GM19395 (cell line): ENCODE measurements around the gene NGEF.

Experiments
- ATAC-seq: cut with Tn5 transposase; IDR thresholded peaks from one replicate; pipeline ENCODE4 v1.9.1; 2021; ENCODE audit warnings: mild to moderate bottlenecking, moderate library complexity; ENCODE audit not compliant: unreplicated experiment

Gene NGEF

DNA sequence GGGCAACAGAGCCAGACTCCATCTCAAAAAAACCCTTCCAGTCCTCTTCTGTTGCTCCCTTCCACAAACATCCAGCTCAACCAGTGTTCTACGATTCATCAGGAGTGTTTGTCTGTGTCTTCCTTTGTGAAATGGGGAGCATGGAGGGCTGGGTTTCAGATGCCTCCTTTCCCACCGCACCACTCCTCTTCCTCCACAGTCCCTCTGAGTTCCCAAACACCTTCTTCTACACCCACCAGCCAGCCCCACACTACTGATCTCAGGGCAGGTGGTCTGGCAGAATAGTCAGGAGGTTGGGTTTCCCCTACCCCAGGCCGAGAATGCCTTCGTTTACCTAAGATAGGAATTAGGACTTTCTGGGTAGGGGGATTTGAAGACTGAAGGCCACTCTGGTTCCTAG is 36.9 kb downstream of the NGEF start:
- ATAC-seq = no peak

- ATAC-seq = no peak
Measured at GRCh38 chr2:232974396-232974795, 38.7 kb downstream of the NGEF start.

DNA sequence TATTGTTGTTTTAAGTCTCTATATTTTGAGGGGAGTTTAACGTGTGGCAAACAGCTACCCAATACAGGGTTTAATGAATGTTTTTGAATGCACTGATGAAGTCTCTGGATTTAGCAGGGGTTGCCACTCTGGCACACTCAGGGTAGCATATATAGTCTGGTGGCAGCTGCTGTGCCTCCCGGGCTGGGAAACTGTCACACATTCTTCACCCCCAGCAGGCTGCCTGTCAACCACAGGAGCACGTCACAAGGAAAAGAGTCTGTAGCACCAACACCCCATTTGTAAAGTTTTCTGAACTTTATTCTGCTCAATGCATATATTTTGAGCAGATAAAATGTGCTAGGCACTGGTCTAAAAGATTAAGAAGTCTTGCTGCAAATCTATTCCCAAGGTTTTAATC is 39.3 kb downstream of the NGEF start:
- no peak for ATAC-seq

DNA sequence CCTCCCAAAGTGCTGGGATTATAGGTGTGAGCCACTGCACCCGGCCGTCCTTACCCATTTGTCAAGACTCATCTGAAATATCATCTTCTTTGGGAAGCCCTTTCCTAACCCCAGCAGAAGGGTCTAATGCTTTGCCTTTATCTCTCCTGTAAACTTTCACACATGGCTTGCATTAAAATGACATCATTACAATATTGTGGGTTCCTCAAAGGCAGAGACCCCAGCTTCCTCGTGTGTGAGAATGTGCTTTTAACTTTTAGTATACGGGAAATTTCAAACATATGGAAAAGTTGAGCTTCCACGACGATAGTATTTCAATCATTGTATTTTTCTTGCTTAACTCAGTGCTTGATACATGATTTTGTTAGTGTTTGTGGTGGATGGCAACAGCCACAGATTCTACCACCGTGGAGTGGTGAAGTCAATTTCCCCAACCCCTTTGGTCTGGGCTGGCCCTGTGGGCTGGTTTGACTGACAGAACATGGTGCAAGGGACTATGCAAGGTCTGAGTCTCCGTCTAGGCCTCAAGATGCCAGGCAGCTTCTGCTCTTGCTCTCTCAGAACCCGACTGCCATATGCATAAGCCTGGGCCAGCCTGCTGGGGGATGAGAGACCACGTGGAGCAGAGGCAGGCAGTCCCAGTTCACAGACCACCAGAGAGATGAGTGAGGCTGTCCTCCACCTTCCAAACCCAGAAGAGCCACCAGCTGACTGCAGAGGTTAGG is 39.9 kb downstream of the NGEF start:
- ATAC-seq = no peak

DNA sequence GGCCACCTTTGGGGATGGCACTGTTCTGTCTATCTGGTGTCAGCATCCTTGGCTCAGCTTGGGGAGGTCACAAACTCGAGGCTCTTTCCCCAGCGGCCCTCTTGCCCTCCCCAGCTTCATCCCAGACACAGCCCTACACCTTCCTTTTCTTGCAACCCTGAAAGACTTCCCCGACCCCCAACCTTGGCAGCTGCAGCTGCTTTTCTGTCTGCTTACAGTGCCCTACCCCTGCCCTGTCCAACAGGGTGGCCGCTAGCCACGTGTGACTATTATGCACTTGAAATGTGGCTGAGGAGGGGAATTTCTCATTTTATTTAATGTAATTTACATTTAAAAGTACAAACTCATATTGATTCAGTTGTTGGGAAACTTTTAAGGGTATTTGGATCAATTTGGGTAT is 41.3 kb downstream of the NGEF start:
- ATAC-seq = no peak

- no peak for ATAC-seq
Measured at GRCh38 chr2:232970051-232970450, 43.0 kb downstream of the NGEF start.

DNA sequence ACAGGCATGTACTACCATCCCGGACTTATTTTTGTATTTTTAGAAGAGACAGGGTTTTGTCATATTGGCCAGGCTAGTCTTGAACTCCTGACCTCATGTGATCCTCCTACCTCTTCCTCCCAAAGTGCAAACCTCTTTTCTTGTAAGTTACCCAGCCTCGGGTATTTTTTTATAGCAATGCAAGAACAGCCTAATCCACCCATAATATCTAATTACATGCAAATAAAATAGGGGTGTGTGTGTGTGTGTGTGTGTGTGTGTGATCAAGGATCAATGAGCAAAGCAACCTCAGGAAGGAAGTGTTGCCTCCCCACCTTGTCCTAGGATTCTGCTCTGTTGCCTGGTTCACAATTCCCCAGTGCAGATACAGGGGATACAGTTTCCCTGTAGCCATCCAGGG is 45.6 kb downstream of the NGEF start:
- ATAC-seq = no peak

DNA sequence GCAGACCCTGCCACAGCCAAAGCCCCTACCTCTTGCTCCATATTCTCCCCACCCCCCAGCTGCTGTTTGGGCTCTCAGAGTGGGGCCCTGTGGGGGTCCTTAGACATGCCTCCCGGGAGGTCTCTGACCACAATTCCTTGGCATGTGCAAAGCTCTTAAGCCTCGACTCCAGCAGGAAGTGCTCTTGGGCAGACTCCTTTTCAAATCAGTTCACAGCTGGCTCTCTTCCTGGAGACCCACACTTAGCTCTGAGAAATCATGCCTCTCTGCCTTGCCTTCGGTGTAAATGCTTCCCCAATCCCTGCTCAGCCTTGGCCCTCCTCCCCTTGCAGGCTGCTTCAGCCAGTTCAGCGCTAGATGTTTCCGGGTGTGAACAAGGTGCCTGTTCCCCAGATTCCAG is 46.9 kb downstream of the NGEF start:
- no peak for ATAC-seq

DNA sequence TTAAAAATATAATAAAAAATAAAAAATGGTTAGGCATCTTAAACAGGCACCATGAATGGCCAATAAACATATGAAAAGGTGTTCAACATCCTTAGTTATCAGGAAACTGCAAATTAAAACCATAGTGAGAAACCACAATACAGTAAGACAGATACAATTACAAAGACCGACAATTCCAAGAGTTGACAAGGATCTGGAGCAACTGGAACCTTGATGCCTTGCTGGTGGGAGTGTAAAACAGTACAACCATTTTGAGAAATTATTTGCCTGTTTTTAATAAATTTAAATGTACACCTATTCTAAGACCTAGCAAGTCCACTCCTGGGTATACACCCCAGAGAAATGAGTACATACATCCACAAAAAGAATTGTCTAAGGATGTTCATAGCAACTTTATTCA is 49.1 kb downstream of the NGEF start:
- no peak for ATAC-seq

- ATAC-seq = no peak
Measured at GRCh38 chr2:232960862-232961261, 52.2 kb downstream of the NGEF start.

GRCh38 chr2:232959139-232959538 is 53.9 kb downstream of the NGEF start:
- ATAC-seq = no peak

- ATAC-seq = no peak
Measured at GRCh38 chr2:232957657-232958090, 55.4 kb downstream of the NGEF start.

DNA sequence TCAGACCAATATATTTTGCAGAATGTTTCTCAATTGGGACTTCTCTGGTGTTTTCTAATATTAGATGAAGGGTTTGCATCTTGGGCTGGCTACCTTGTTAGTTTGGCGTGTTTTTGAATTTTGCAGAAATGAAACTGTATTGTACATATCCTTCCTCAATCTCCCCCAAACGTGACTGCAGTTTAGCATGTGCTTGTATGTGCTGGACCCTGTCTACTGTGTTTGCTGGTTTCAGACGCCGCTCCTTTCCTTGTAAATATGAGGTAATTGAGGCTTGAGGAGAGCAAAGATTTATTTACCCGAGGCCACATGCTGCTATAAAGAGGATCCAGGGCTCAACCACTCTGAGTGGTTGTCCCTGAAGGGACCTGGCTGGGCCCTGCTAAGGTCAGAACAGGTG is 57.2 kb downstream of the NGEF start:
- no peak for ATAC-seq

DNA sequence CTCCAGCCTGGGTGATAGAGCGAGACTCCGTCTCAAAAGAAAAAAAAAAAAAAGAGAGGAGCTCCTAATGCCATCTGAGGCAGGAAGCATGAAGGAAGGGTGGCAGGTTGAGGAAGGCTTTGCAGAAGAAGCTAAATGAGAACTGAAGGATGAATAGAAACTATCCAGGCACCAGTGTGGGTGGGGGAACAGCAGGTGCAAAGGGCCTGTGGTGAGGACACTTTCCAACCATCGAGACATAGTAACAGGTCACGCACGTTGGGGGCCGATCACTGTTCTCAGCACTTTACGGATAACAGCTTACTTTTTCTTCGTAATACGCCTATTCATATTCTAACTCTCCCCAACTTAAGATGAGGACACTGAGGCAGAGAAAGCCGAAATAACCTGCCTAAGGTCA is 58.4 kb downstream of the NGEF start:
- ATAC-seq = no peak

DNA sequence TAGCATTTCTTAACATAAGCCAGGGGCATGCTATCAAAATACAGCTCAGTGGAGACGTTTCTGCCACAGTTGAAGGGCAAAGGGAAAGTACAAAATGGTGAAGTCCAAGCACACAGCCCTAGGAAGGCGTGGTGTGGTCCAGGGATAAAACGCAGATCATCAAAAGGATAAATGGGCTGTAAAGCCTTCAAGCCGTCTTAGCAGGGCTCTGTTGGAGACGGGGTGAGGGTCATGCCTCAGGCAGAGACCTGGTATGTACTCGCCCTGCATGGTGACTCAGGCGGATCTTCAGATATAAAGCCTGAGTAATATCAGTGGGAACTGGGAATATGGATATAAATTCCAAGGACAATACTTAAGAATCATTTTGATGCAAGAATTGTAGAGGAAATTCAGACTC is 61.2 kb downstream of the NGEF start:
- ATAC-seq = no peak

DNA sequence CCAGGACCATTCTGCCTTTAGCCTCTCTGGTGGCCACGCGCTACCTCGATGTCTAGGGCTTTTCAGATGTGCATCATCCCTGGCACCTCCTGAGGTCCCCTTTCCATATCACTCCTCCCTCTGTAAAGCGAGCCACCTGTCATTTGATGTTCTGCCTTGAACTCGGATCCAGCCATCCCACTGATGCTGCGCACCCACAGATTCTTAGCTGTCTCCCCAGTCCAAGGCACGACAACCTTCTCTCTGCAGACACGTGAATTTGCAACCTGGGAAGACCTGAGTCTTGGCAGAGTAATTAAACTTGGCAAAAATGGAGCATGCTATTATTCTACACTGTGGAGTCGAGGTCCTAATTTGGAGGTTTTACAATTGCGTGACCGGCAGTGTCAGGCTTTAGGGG is 61.9 kb downstream of the NGEF start:
- no peak for ATAC-seq

DNA sequence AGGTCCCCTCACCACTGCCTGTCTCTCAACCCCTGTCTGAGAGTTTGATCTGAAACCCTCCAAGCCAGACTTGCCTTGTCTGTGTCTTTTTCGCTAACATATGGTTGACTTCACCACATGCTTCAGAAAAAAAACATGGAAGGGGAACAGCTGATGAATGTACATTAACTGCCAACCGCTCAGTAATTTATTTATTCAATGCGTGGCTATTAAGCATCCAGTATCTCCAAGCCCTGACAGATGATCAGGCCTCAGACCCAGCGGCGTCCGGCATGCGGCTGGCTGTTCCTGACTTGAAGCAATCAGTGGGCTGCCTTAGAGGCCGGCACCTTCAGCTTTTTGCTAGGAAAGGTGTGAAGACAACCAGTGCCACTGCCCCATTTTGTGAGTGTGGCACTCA is 62.3 kb downstream of the NGEF start:
- ATAC-seq = no peak

DNA sequence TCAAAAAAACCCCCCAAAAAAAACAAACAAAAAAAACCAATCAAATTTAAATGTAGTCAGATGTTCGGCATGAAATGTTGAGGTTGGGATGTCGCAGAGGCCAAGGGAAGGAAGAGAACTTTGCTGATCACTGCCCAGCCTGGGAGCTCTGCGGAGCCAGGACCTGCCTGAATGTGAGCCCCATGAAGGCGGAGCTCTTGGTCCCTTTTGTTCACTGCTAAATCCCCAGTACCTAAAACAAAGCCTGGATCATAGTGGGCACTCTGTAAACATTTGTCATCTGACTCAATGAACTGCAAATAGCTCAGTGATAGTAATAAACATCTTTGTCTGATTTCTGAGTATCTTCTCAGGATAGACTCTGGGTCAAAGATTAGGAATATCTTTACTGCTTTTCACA is 64.0 kb downstream of the NGEF start:
- ATAC-seq = no peak

- no peak for ATAC-seq
Measured at GRCh38 chr2:232942831-232943230, 70.2 kb downstream of the NGEF start.

GRCh38 chr2:232941912-232942594 is 71.0 kb downstream of the NGEF start:
- ATAC-seq = no peak

DNA sequence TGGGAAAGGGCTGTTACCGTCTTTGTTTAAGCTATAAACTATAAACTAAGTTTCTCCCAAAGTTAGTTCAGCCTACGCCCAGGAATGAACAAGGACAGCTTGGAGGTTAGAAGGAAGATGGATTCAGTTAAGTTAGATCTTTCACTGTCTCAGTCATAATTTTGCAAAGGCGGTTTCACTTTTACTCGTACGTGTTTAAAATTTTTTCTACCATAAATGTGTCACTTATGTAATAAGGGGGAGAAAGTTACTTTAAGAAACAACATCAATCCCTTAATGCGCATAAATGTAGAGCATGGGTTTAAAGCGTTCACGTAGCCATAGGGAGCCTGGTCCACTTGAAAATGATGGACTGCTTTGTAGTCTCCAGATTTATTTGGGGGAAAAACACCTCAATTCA is 71.7 kb downstream of the NGEF start:
- no peak for ATAC-seq

DNA sequence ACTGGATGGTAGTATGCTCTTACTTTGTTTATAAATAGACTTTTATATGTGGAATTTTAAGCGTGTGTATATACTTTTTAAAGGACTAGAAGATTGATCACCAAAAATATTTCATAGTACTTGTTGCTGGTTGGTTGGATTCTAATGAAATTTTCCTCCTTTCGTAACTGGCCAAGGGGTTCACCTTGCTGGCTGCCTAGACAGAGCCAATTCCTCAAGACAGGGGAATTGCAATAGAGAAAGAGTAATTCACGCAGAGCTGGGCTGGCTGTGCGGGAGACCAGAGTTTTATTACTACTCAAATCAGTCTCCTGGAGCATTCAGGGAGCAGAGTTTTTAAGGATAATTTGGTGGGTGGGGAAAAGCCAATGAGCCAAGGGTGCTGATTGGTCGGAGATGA is 72.3 kb downstream of the NGEF start:
- no peak for ATAC-seq
